Skin of body (tissue), 2 donors: ENCODE measurements around the gene CYP4F8. TPM values are rescaled to one million over a fixed set of nuclear protein-coding genes. Genes with fewer than 3 reads are reported as not detected.

Source experiments
- small RNA-seq: library from RNA; depleted of rRNA; stranded (forward); fragments of <200 nt; gene quantifications from one replicate; pipeline ENCODE3, GENCODE V24; 2014; ENCODE audit warnings: low replicate concordance
- total RNA-seq: library from RNA; depleted of rRNA; stranded (reverse); fragments of >200 nt; gene quantifications from one replicate; pipeline ENCODE4 v1.2.3, GENCODE V29; 2014

Gene CYP4F8
- total RNA-seq, 1 donor from 2014 or later = 1.8 TPM

Small RNA genes within 50 kb of the gene (small RNA-seq; reads per million reads assigned to genes)
- not detected for gene AD000091.1

Other genes with a start within 250 kb of the CYP4F8 start
- 12.8 TPM for gene AKAP8, start 235.4 kb upstream of the CYP4F8 start, total RNA-seq
- gene AKAP8L, start 196.2 kb upstream of the CYP4F8 start, total RNA-seq = 57.1 TPM
- gene WIZ, start 165.3 kb upstream of the CYP4F8 start, total RNA-seq = 11.5 TPM
- 0.99 TPM for gene RASAL3, start 150.7 kb upstream of the CYP4F8 start, total RNA-seq
- gene PGLYRP2, start 135.7 kb upstream of the CYP4F8 start, total RNA-seq = 1.1 TPM
- 15.2 TPM for gene CYP4F22, start 106.7 kb upstream of the CYP4F8 start, total RNA-seq
- 2.7 TPM for gene CYP4F3, start 25.7 kb downstream of the CYP4F8 start, total RNA-seq
- 8.1 TPM for gene CYP4F12, start 57.9 kb downstream of the CYP4F8 start, total RNA-seq
- gene OR10H2, start 112.8 kb downstream of the CYP4F8 start, total RNA-seq = not detected
- gene OR10H3, start 122.8 kb downstream of the CYP4F8 start, total RNA-seq = not detected
- gene OR10H5, start 172.4 kb downstream of the CYP4F8 start, total RNA-seq = not detected
- gene OR10H1, start 200.4 kb downstream of the CYP4F8 start, total RNA-seq = not detected